PC-9 (cell line): ENCODE measurements around the gene ZBTB25.

Experiments
- CTCF ChIP-seq: fragments of 200-600 bp; sonication (generic); conservative IDR thresholded peaks from 2 replicates; pipeline ENCODE4 v1.6.1; 2017; ENCODE audit warnings: mixed run types, antibody characterized with exemption, mild to moderate bottlenecking, moderate library complexity
- EZH2 ChIP-seq: fragments of 200-600 bp; sonication (generic); IDR thresholded peaks from 2 replicates; pipeline ENCODE4 v1.8.0; 2017; ENCODE audit warnings: antibody characterized with exemption, low read depth

- no peak for TF ChIP-seq CTCF
- TF ChIP-seq EZH2 = no peak
Measured at GRCh38 chr14:64454671-64455070, 49.0 kb downstream of the ZBTB25 start.
